HepG2 (cell line): ENCODE results near the gene UTP20. TPM values are rescaled to one million over a fixed set of nuclear protein-coding genes. Genes with fewer than 3 reads are reported as not detected.

Source experiments
- ARID2 ChIP-seq: sonication (generic); formaldehyde crosslinking; IDR thresholded peaks from 2 replicates; pipeline ENCODE4 v1.8.1; 2022; ENCODE audit warnings: mild to moderate bottlenecking, missing genetic modification reagents, borderline replicate concordance
- CERS6 ChIP-seq: sonication (generic); formaldehyde crosslinking; IDR thresholded peaks from 2 replicates; pipeline ENCODE4 v1.5.0; 2020; ENCODE audit warnings: missing genetic modification reagents
- FOXA1 ChIP-seq, 2 experiments: fragments of 450-650 bp in 1 of 2; sonication (generic) in 1 of 2; formaldehyde crosslinking in 1 of 2; IDR thresholded peaks; 2 replicates each; pipeline versions ENCODE4 v1.4.0 to v1.6.1; 2016 to 2020; ENCODE audit warnings: missing genetic modification reagents in 1 of 2
- GABPB1 ChIP-seq: IDR thresholded peaks from 2 replicates; pipeline ENCODE4 v1.6.1; 2016; ENCODE audit warnings: mild to moderate bottlenecking, missing genetic modification reagents, moderate library complexity, missing compliant biosample characterization
- SNAI1 ChIP-seq: sonication (generic); formaldehyde crosslinking; IDR thresholded peaks from 2 replicates; pipeline ENCODE4 v1.5.0; 2020; ENCODE audit warnings: mild to moderate bottlenecking, missing genetic modification reagents, borderline replicate concordance
- ZBTB46 ChIP-seq: sonication (generic); formaldehyde crosslinking; IDR thresholded peaks from 2 replicates; pipeline ENCODE4 v1.4.0; 2020; ENCODE audit warnings: mild to moderate bottlenecking, missing genetic modification reagents, borderline replicate concordance
- ZEB1 ChIP-seq: IDR thresholded peaks from 2 replicates; pipeline ENCODE4 v1.6.1; 2012; ENCODE audit warnings: mild to moderate bottlenecking, low read depth, inconsistent platforms; ENCODE audit not compliant: insufficient replicate concordance
- ZFP36L1 ChIP-seq: sonication (generic); formaldehyde crosslinking; IDR thresholded peaks from 2 replicates; pipeline ENCODE4 v1.8.0; 2022; ENCODE audit warnings: mild to moderate bottlenecking, missing genetic modification reagents, moderate library complexity
- ZHX2 ChIP-seq, 2 experiments: sonication (generic) in 1 of 2; formaldehyde crosslinking in 1 of 2; IDR thresholded peaks; 2 replicates each; pipeline versions ENCODE4 v1.6.1 to v1.9.0; 2014 to 2022; ENCODE audit warnings: antibody characterized with exemption in 1 of 2, borderline replicate concordance in 1 of 2, inconsistent platforms in 1 of 2, low read depth in 1 of 2, missing genetic modification reagents in 1 of 2
- ZNF20 ChIP-seq: sonication (generic); formaldehyde crosslinking; IDR thresholded peaks from 2 replicates; pipeline ENCODE4 v1.4.0; 2020; ENCODE audit warnings: mild to moderate bottlenecking, moderate library complexity, missing genetic modification reagents
- ZNF564 ChIP-seq: sonication (generic); formaldehyde crosslinking; IDR thresholded peaks from 2 replicates; pipeline ENCODE4 v1.8.1; 2023; ENCODE audit warnings: mild to moderate bottlenecking, missing genetic modification reagents
- ZNF792 ChIP-seq: IDR thresholded peaks from 2 replicates; pipeline ENCODE4 v1.6.1; 2016
- polyA plus RNA-seq, 8 experiments: library from polyadenylated mRNA; depleted of rRNA in 3 of 8; stranded (reverse) in 7 of 8; unstranded in 1 of 8; fragments of >200 nt; fragmentation: Illumina TruSeq in 4 of 8; extraction: Trizol in 4 of 8; gene quantifications; 2 replicates each; pipeline versions ENCODE4 v1.2.1 to v1.2.3, GENCODE V29; 2011 to 2016; ENCODE audit warnings: low read depth in 4 of 8, missing spikeins in 1 of 8, mixed read lengths in 1 of 8; ENCODE audit not compliant: insufficient read depth in 1 of 8
- total RNA-seq, 5 experiments: library from RNA; depleted of rRNA; stranded (reverse); fragments of >200 nt; fragmentation: Illumina TruSeq; extraction: Trizol; gene quantifications; 2 replicates each; pipeline ENCODE4 v1.2.3, GENCODE V29; 2016; ENCODE audit warnings: low read depth in 1 of 5
- TF ChIP-seq, protein P1 (sequence below): sonication (generic); formaldehyde crosslinking; IDR thresholded peaks from 2 replicates; pipeline ENCODE4 v1.5.0; 2020; ENCODE audit warnings: mild to moderate bottlenecking, missing genetic modification reagents

Gene UTP20
- total and polyA plus RNA-seq, 2 of the 13 experiments (the other 11 are each of a cell fraction or from before 2014, with no cell fraction given), result 9.0 to 38.5 TPM

DNA sequence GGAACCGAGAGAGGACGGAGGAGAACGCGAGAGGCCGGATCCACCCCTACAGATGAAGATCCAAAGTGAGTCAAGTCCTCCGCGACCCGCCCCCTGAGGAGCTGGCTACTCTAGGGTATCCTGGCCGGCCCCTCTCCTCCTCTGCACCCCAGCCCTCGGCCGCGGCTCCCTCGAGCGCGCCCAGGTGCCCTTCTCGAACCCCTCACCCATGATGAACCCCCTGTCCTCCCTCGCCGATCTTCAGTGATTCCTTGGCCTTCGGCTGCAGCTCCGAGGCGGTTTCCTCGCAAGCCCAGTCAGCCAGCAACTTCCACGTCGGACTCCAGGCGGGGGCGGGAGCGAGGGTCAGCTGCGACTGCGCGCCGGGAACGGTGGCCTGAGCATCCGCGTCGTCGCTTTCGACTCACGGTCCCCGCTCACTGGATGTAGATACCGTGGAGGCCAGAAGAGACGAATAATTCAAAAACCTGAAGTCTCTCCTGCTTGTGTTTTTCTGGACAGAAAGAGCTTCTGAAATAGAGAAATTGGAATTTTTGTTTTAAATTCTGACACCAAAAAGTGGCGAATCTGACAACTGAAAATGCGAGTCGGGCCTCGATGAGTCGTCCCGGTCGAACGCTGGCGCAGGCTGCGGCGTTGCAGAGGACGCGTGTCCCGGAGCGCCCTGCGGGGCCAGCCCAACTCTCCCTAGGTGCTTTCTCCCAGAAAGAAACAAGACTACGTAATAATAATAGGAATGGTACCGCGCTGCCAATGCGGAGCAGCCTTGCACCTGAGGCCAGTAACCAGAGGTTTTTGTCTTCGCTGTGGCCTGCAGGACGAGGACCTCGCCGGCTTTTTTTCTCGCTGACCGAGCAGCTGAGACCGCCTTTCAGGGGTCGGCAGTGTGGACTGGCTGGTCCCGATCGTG is 127.8 kb downstream of the UTP20 start, which contains the start of gene ARL1 (continued):
- TF ChIP-seq, protein P1, sequence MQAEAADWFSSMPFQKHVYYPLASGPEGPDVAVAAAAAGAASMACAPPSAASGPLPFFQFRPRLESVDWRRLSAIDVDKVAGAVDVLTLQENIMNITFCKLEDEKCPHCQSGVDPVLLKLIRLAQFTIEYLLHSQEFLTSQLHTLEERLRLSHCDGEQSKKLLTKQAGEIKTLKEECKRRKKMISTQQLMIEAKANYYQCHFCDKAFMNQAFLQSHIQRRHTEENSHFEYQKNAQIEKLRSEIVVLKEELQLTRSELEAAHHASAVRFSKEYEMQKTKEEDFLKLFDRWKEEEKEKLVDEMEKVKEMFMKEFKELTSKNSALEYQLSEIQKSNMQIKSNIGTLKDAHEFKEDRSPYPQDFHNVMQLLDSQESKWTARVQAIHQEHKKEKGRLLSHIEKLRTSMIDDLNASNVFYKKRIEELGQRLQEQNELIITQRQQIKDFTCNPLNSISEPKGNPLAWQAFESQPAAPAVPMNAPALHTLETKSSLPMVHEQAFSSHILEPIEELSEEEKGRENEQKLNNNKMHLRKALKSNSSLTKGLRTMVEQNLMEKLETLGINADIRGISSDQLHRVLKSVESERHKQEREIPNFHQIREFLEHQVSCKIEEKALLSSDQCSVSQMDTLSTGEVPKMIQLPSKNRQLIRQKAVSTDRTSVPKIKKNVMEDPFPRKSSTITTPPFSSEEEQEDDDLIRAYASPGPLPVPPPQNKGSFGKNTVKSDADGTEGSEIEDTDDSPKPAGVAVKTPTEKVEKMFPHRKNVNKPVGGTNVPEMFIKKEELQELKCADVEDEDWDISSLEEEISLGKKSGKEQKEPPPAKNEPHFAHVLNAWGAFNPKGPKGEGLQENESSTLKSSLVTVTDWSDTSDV (CRISPR knock-in tag), result no peak
- no peak for TF ChIP-seq ZFP36L1 (CRISPR knock-in tag)
- no peak for TF ChIP-seq ZNF792
- peak; percentile 80 for TF ChIP-seq GABPB1
- TF ChIP-seq FOXA1 (IDR thresholded peaks at IDR 0.05), result no peak
- TF ChIP-seq FOXA1 (CRISPR knock-in tag; IDR thresholded peaks at IDR 0.05), result no peak
- TF ChIP-seq ZHX2 (IDR thresholded peaks at IDR 0.05; ENCODE audit: low read depth), result peak; percentile 72
- no peak for TF ChIP-seq ZHX2 (CRISPR knock-in tag; IDR thresholded peaks at IDR 0.05; ENCODE audit: borderline replicate concordance)
- no peak for TF ChIP-seq CERS6 (CRISPR knock-in tag)
- no peak for TF ChIP-seq ARID2
- TF ChIP-seq ZNF564 (CRISPR knock-in tag), result peak; percentile 26; the same call in 1 of the 2 replicates
- 0 out of 2 replicates have a peak, but pooled peaks have one; percentile 74 for TF ChIP-seq ZNF20 (CRISPR knock-in tag)
- peak; percentile 92; the same call in 1 of the 2 replicates for TF ChIP-seq SNAI1 (CRISPR knock-in tag)
- TF ChIP-seq ZEB1, result peak; percentile 24
- TF ChIP-seq ZBTB46 (CRISPR knock-in tag), result no peak
